Mucosa of stomach (tissue), 1 donor: ENCODE data around the gene SHISA7.
"Not testable (repeated sequence)": the region's sequence is repeated elsewhere in the genome, so short reads cannot be mapped to it uniquely, and the experiment has no call there.

Source experiments
- H3K27me3 ChIP-seq: one replicate; pipeline ENCODE4 v1.7.0; 2013; ENCODE audit warnings: mild to moderate bottlenecking, low read length; ENCODE audit not compliant: control insufficient read depth, insufficient read depth
- H3K36me3 ChIP-seq: one replicate; pipeline ENCODE4 v1.7.0; 2013; ENCODE audit warnings: low read length; ENCODE audit not compliant: control insufficient read depth, insufficient read depth
- H3K4me1 ChIP-seq: one replicate; pipeline ENCODE4 v1.7.0; 2013; ENCODE audit warnings: mild to moderate bottlenecking, low read length; ENCODE audit not compliant: control insufficient read depth, insufficient read depth
- H3K4me3 ChIP-seq: one replicate; pipeline ENCODE4 v1.7.0; 2013; ENCODE audit warnings: low read length
- H3K9ac ChIP-seq: one replicate; pipeline ENCODE4 v1.7.0; 2013; ENCODE audit warnings: mild to moderate bottlenecking, low read length, moderate library complexity
- H3K9me3 ChIP-seq: one replicate; pipeline ENCODE4 v1.7.0; 2013; ENCODE audit warnings: mild to moderate bottlenecking, low read length, moderate library complexity; ENCODE audit not compliant: control insufficient read depth
- donor health status: Pancreatic carcinoma.

Gene SHISA7

GRCh38 chr19:55457683-55458457, 14.8 kb upstream of the SHISA7 start:
- Histone ChIP-seq H3K4me1 (peaks cover 27% of the 10 kb centered on the region), H3K9ac (no peak overlapping the region), H3K36me3 (no peaks in the 10 kb centered on the region), H3K4me3 (no peak overlapping the region), H3K9me3 (no peaks in the 10 kb centered on the region), H3K27me3 (peaks cover under 1% of the 10 kb centered on the region)

- Histone ChIP-seq H3K36me3 (no peaks in the 10 kb centered on the region), H3K9me3 (no peaks in the 10 kb centered on the region), H3K4me1 (peaks cover 21% of the 10 kb centered on the region), H3K4me3 (no peak overlapping the region), H3K27me3 (peaks cover 14% of the 10 kb centered on the region), H3K9ac (no peak overlapping the region)
Measured at GRCh38 chr19:55456347-55456746, 13.2 kb upstream of the SHISA7 start.

- peaks cover 16% of the 10 kb centered on the region for H3K4me1 ChIP-seq
- H3K36me3 ChIP-seq = no peaks in the 10 kb centered on the region
- no peak overlapping the region for H3K4me3 ChIP-seq
- peaks cover 18% of the 10 kb centered on the region for H3K27me3 ChIP-seq
- no peaks in the 10 kb centered on the region for H3K9me3 ChIP-seq
- H3K9ac ChIP-seq = no peak overlapping the region
Measured at GRCh38 chr19:55455576-55456235, 12.6 kb upstream of the SHISA7 start.

GRCh38 chr19:55454787-55455243, 11.7 kb upstream of the SHISA7 start:
- Histone ChIP-seq H3K36me3 (no peaks in the 10 kb centered on the region), H3K4me1 (peaks cover 7% of the 10 kb centered on the region), H3K9ac (no peak overlapping the region), H3K9me3 (no peaks in the 10 kb centered on the region), H3K27me3 (peaks cover 25% of the 10 kb centered on the region), H3K4me3 (no peak overlapping the region)

GRCh38 chr19:55453511-55454260, 10.6 kb upstream of the SHISA7 start:
- Histone ChIP-seq H3K9me3 (no peaks in the 10 kb centered on the region), H3K36me3 (no peaks in the 10 kb centered on the region), H3K4me1 (peaks cover 3% of the 10 kb centered on the region), H3K4me3 (no peak overlapping the region), H3K27me3 (peaks cover 34% of the 10 kb centered on the region), H3K9ac (no peak overlapping the region)

- Histone ChIP-seq H3K27me3 (peaks cover 42% of the 10 kb centered on the region), H3K4me1 (peaks cover 3% of the 10 kb centered on the region), H3K36me3 (no peaks in the 10 kb centered on the region), H3K9ac (no peak overlapping the region), H3K9me3 (no peaks in the 10 kb centered on the region), H3K4me3 (no peak overlapping the region)
Measured at GRCh38 chr19:55452749-55453346, 9.7 kb upstream of the SHISA7 start.

GRCh38 chr19:55451965-55452748, 9.1 kb upstream of the SHISA7 start:
- peaks cover 48% of the 10 kb centered on the region for H3K27me3 ChIP-seq
- H3K4me1 ChIP-seq = peaks cover 3% of the 10 kb centered on the region
- no peaks in the 10 kb centered on the region for H3K9me3 ChIP-seq
- H3K4me3 ChIP-seq = no peak overlapping the region
- H3K36me3 ChIP-seq = no peaks in the 10 kb centered on the region
- no peak overlapping the region for H3K9ac ChIP-seq

GRCh38 chr19:55451163-55451964, 8.3 kb upstream of the SHISA7 start:
- Histone ChIP-seq H3K4me3 (no peak overlapping the region), H3K9me3 (no peaks in the 10 kb centered on the region), H3K9ac (no peak overlapping the region), H3K4me1 (peaks cover 3% of the 10 kb centered on the region), H3K36me3 (no peaks in the 10 kb centered on the region), H3K27me3 (peaks cover 48% of the 10 kb centered on the region)

GRCh38 chr19:55449469-55449868, 6.4 kb upstream of the SHISA7 start:
- H3K9ac ChIP-seq = no peak overlapping the region
- H3K9me3 ChIP-seq = no peaks in the 10 kb centered on the region
- peaks cover 55% of the 10 kb centered on the region for H3K27me3 ChIP-seq
- no peak overlapping the region for H3K4me3 ChIP-seq
- H3K36me3 ChIP-seq = no peaks in the 10 kb centered on the region
- H3K4me1 ChIP-seq = peaks cover 3% of the 10 kb centered on the region

- H3K9ac ChIP-seq, H3K9me3 ChIP-seq, H3K4me3 ChIP-seq, H3K36me3 ChIP-seq, H3K4me1 ChIP-seq: not testable (repeated sequence)
- peaks cover 69% of the 10 kb centered on the region for H3K27me3 ChIP-seq
Measured at GRCh38 chr19:55448175-55448490, 5.0 kb upstream of the SHISA7 start.
